Mesenchymal stem cell (in vitro differentiated cells and primary cell): Measurements from ENCODE around the gene BACE2.

Experiments used
- DNase-seq: peaks from one replicate; pipeline ENCODE4 v3.0.0-alpha.2; 2013
- H2AFZ ChIP-seq: one replicate; pipeline ENCODE4 v1.6.1; 2013; ENCODE audit warnings: low read depth, mild to moderate bottlenecking, control low read depth, inconsistent platforms, low read length, moderate library complexity
- H2AK5ac ChIP-seq: 2 replicates; pipeline ENCODE4 v1.6.1; 2013; ENCODE audit warnings: low read length, moderate library complexity, mild to moderate bottlenecking, inconsistent platforms; ENCODE audit not compliant: severe bottlenecking
- H2BK120ac ChIP-seq: one replicate; pipeline ENCODE4 v1.6.1; 2013; ENCODE audit warnings: low read depth, mild to moderate bottlenecking, inconsistent platforms, low read length, moderate library complexity
- H2BK12ac ChIP-seq, 2 experiments: one replicate each; pipeline ENCODE4 v1.6.1; 2013; ENCODE audit warnings: inconsistent platforms in 2 of 2, low read length in 2 of 2, mild to moderate bottlenecking in 2 of 2, moderate library complexity in 2 of 2, control low read depth in 1 of 2
- H2BK15ac ChIP-seq: one replicate; pipeline ENCODE4 v1.6.1; 2013; ENCODE audit warnings: mild to moderate bottlenecking, low read depth, inconsistent platforms; ENCODE audit not compliant: poor library complexity, severe bottlenecking
- H2BK5ac ChIP-seq: 2 replicates; pipeline ENCODE4 v1.6.1; 2013; ENCODE audit warnings: low read depth, mild to moderate bottlenecking, low read length, control low read depth, inconsistent platforms; ENCODE audit not compliant: poor library complexity, severe bottlenecking
- H3K14ac ChIP-seq, 2 experiments: one replicate each; pipeline ENCODE4 v1.6.1; 2013; ENCODE audit warnings: inconsistent platforms in 2 of 2, low read length in 2 of 2, control low read depth in 1 of 2, mild to moderate bottlenecking in 1 of 2, moderate library complexity in 1 of 2
- H3K18ac ChIP-seq, 2 experiments: one replicate each; pipeline ENCODE4 v1.6.1; 2013; ENCODE audit warnings: inconsistent platforms in 2 of 2, low read length in 2 of 2, control low read depth in 1 of 2, low read depth in 1 of 2, mild to moderate bottlenecking in 1 of 2
- H3K23ac ChIP-seq, 2 experiments: one replicate each; pipeline ENCODE4 v1.6.1; 2013; ENCODE audit warnings: inconsistent platforms in 2 of 2, low read length in 2 of 2, mild to moderate bottlenecking in 2 of 2, moderate library complexity in 2 of 2, control low read depth in 1 of 2
- H3K27ac ChIP-seq: 2 replicates; pipeline ENCODE4 v1.5.1; 2013; ENCODE audit warnings: mild to moderate bottlenecking, moderate library complexity, low read length, control low read depth, inconsistent platforms; ENCODE audit not compliant: poor library complexity, severe bottlenecking
- H3K27me3 ChIP-seq, 2 experiments: 2 replicates each; pipeline versions ENCODE4 v1.6.1 to v1.7.0; 2013; ENCODE audit warnings: low read length in 2 of 2, mild to moderate bottlenecking in 2 of 2, moderate library complexity in 2 of 2, control low read depth in 1 of 2, inconsistent platforms in 1 of 2; ENCODE audit not compliant: control insufficient read depth in 1 of 2, insufficient read depth in 1 of 2
- H3K36me3 ChIP-seq, 2 experiments: 2 replicates each; pipeline versions ENCODE4 v1.6.1 to v1.7.0; 2013; ENCODE audit warnings: low read length in 2 of 2, control low read depth in 1 of 2, inconsistent platforms in 1 of 2, low read depth in 1 of 2, mild to moderate bottlenecking in 1 of 2; ENCODE audit not compliant: insufficient read depth in 2 of 2, control insufficient read depth in 1 of 2
- H3K4ac ChIP-seq, 2 experiments: one replicate each; pipeline ENCODE4 v1.6.1; 2013; ENCODE audit warnings: inconsistent platforms in 2 of 2, low read length in 2 of 2, mild to moderate bottlenecking in 2 of 2, moderate library complexity in 2 of 2, control low read depth in 1 of 2, low read depth in 1 of 2
- H3K4me1 ChIP-seq: 2 replicates; pipeline ENCODE4 v1.6.1; 2013; ENCODE audit warnings: low read depth, low read length, control low read depth; ENCODE audit not compliant: control insufficient read depth, insufficient read depth
- H3K4me2 ChIP-seq: 2 replicates; pipeline ENCODE4 v1.6.1; 2013; ENCODE audit warnings: low read length, mild to moderate bottlenecking, inconsistent platforms; ENCODE audit not compliant: poor library complexity, severe bottlenecking
- H3K4me3 ChIP-seq, 2 experiments: 2 replicates each; pipeline versions ENCODE4 v1.5.1 to v1.7.0; 2013; ENCODE audit warnings: low read length in 2 of 2, mild to moderate bottlenecking in 2 of 2, control low read depth in 1 of 2, low read depth in 1 of 2; ENCODE audit not compliant: insufficient read depth in 1 of 2
- H3K79me1 ChIP-seq: replicated peaks from 2 replicates; pipeline ENCODE4 v1.6.1; 2013; ENCODE audit warnings: mild to moderate bottlenecking, control low read depth, low read length, inconsistent platforms; ENCODE audit not compliant: poor library complexity, severe bottlenecking
- H3K9ac ChIP-seq: 2 replicates; pipeline ENCODE4 v1.7.0; 2013; ENCODE audit warnings: mild to moderate bottlenecking, low read length, moderate library complexity
- H3K9me3 ChIP-seq: 2 replicates; pipeline ENCODE4 v1.7.0; 2013; ENCODE audit warnings: mild to moderate bottlenecking, low read length; ENCODE audit not compliant: control insufficient read depth
- H4K8ac ChIP-seq: one replicate; pipeline ENCODE4 v1.6.1; 2013; ENCODE audit warnings: inconsistent platforms, mild to moderate bottlenecking, low read length, moderate library complexity
- H4K91ac ChIP-seq: one replicate; pipeline ENCODE4 v1.6.1; 2013; ENCODE audit warnings: mild to moderate bottlenecking, low read length, inconsistent platforms
- WGBS: methylation state at CpG from one replicate; pipeline ENCODE4 v1.1.7; 2013; ENCODE audit warnings: mixed read lengths; 5-methylcytosine and 5-hydroxymethylcytosine counted together

Gene BACE2

GRCh38 chr21:41162096-41162495 lies 5.9 kb upstream of the BACE2 start:
- WGBS: 85% methylated on average over 5 of the region's 5 CpGs
- H2BK120ac ChIP-seq: no peak overlapping the region
- H2BK5ac ChIP-seq: no peak overlapping the region
- no peak overlapping the region for H3K14ac ChIP-seq
- no peak overlapping the region for H3K18ac ChIP-seq
- no peak overlapping the region for H3K9ac ChIP-seq
- H2AK5ac ChIP-seq: no peak overlapping the region
- no peaks in the 10 kb centered on the region for H3K36me3 ChIP-seq
- H3K9me3 ChIP-seq: peaks cover 6% of the 10 kb centered on the region
- H3K4me2 ChIP-seq: no peak overlapping the region
- no peak overlapping the region for H2AFZ ChIP-seq
- H4K8ac ChIP-seq: no peak overlapping the region
- no peak overlapping the region for H3K4ac ChIP-seq
- H3K4me3 ChIP-seq: no peak overlapping the region
- DNase-seq: no peak
- peaks cover 3 to 5% of the 10 kb centered on the region in 2 experiments for H3K27me3 ChIP-seq
- H3K27ac ChIP-seq: no peak overlapping the region
- no peak overlapping the region for H2BK12ac ChIP-seq
- no peak overlapping the region for H3K23ac ChIP-seq
- H3K4me1 ChIP-seq: peaks cover 1% of the 10 kb centered on the region
- H3K79me1 ChIP-seq: no peaks in the 10 kb centered on the region
- H2BK15ac ChIP-seq: no peak overlapping the region
- no peak overlapping the region for H4K91ac ChIP-seq

GRCh38 chr21:41163091-41163490 lies 4.9 kb upstream of the BACE2 start:
- Histone ChIP-seq H3K36me3 (no peaks in the 10 kb centered on the region), H3K79me1 (no peaks in the 10 kb centered on the region), H3K23ac (no peak overlapping the region), H3K14ac (no peak overlapping the region), H3K4me3 (no peak overlapping the region), H4K8ac (no peak overlapping the region), H2AK5ac (no peak overlapping the region), H3K4me2 (no peak overlapping the region), H2BK12ac (no peak overlapping the region), H3K27me3 (peaks cover 3 to 5% of the 10 kb centered on the region in 2 experiments), H4K91ac (no peak overlapping the region), H2BK15ac (no peak overlapping the region), H2BK120ac (no peak overlapping the region), H3K18ac (no peak overlapping the region), H3K4me1 (peaks cover 3% of the 10 kb centered on the region), H2BK5ac (no peak overlapping the region), H3K27ac (no peak overlapping the region), H3K9ac (no peak overlapping the region), H2AFZ (no peak overlapping the region), H3K4ac (no peak overlapping the region), H3K9me3 (peaks cover 6% of the 10 kb centered on the region)
- DNase-seq: no peak
- WGBS: 90% methylated on average over 8 of the region's 8 CpGs

- no peaks in the 10 kb centered on the region for H3K79me1 ChIP-seq
- no peaks in the 10 kb centered on the region for H3K36me3 ChIP-seq
- no peak overlapping the region for H3K27ac ChIP-seq
- no peak overlapping the region for H3K4ac ChIP-seq
- no peak overlapping the region for H3K4me2 ChIP-seq
- H3K14ac ChIP-seq: no peak overlapping the region
- no peak overlapping the region for H2AK5ac ChIP-seq
- no peak overlapping the region for H3K18ac ChIP-seq
- H3K27me3 ChIP-seq: peaks cover 3 to 5% of the 10 kb centered on the region in 2 experiments
- no peak overlapping the region for H2AFZ ChIP-seq
- no peak overlapping the region for H4K91ac ChIP-seq
- peaks cover 6% of the 10 kb centered on the region for H3K4me1 ChIP-seq
- H3K9ac ChIP-seq: no peak overlapping the region
- DNase-seq: no peak
- no peaks in the 10 kb centered on the region for H3K9me3 ChIP-seq
- no peak overlapping the region for H2BK120ac ChIP-seq
- H2BK5ac ChIP-seq: no peak overlapping the region
- H3K4me3 ChIP-seq: no peak overlapping the region
- no peak overlapping the region for H4K8ac ChIP-seq
- 89% methylated on average over 4 of the region's 4 CpGs for WGBS
- H3K23ac ChIP-seq: no peak overlapping the region
- H2BK12ac ChIP-seq: no peak overlapping the region
- H2BK15ac ChIP-seq: no peak overlapping the region
Observed at GRCh38 chr21:41164052-41164451, 3.9 kb upstream of the BACE2 start.

GRCh38 chr21:41164981-41165655 lies 2.8 kb upstream of the BACE2 start:
- Histone ChIP-seq H2AFZ (no peak overlapping the region), H2BK15ac (no peak overlapping the region), H3K4me2 (no peak overlapping the region), H3K36me3 (no peaks in the 10 kb centered on the region), H2BK5ac (no peak overlapping the region), H3K14ac (no peak overlapping the region), H3K79me1 (no peaks in the 10 kb centered on the region), H3K27ac (no peak overlapping the region), H3K18ac (no peak overlapping the region), H3K4me1 (peaks cover 6% of the 10 kb centered on the region), H3K4me3 (no peak overlapping the region), H3K9ac (no peak overlapping the region), H4K91ac (no peak overlapping the region), H2BK12ac (no peak overlapping the region), H3K27me3 (peaks cover 0 to 5% of the 10 kb centered on the region in 2 experiments), H3K9me3 (no peaks in the 10 kb centered on the region), H3K23ac (no peak overlapping the region), H2BK120ac (no peak overlapping the region), H2AK5ac (no peak overlapping the region), H3K4ac (no peak overlapping the region), H4K8ac (no peak overlapping the region)
- WGBS: 73% methylated on average over 8 of the region's 11 CpGs
- DNase-seq: no peak
